Suprapubic skin (tissue), 4 donors: ENCODE measurements around the gene TMEM271.

Experiments used
- EP300 ChIP-seq: sonication (generic); formaldehyde crosslinking; IDR thresholded peaks from one replicate; pipeline ENCODE4 v1.6.1; 2017; ENCODE audit warnings: antibody characterized with exemption
- POLR2A ChIP-seq, 2 donors: fragments of 450-650 bp; IDR thresholded peaks; one replicate each; pipeline ENCODE4 v1.6.1; 2017; ENCODE audit warnings: antibody characterized with exemption in 2 of 2, mild to moderate bottlenecking in 2 of 2, moderate library complexity in 2 of 2
- POLR2AphosphoS5 ChIP-seq, 3 donors: sonication (generic); formaldehyde crosslinking; IDR thresholded peaks; one replicate each; pipeline ENCODE4 v1.6.1; 2017; ENCODE audit warnings: antibody characterized with exemption in 3 of 3
- TF ChIP-seq, protein P1 (sequence below), 2 donors: fragments of 200-600 bp in 1 of 2; fragments of 450-650 bp in 1 of 2; sonication (generic) in 1 of 2; IDR thresholded peaks; one replicate each; pipeline ENCODE4 v1.5.1; 2016 to 2019; ENCODE audit warnings: antibody characterized with exemption in 2 of 2, mild to moderate bottlenecking in 1 of 2, moderate library complexity in 1 of 2

- TF ChIP-seq, protein P1, sequence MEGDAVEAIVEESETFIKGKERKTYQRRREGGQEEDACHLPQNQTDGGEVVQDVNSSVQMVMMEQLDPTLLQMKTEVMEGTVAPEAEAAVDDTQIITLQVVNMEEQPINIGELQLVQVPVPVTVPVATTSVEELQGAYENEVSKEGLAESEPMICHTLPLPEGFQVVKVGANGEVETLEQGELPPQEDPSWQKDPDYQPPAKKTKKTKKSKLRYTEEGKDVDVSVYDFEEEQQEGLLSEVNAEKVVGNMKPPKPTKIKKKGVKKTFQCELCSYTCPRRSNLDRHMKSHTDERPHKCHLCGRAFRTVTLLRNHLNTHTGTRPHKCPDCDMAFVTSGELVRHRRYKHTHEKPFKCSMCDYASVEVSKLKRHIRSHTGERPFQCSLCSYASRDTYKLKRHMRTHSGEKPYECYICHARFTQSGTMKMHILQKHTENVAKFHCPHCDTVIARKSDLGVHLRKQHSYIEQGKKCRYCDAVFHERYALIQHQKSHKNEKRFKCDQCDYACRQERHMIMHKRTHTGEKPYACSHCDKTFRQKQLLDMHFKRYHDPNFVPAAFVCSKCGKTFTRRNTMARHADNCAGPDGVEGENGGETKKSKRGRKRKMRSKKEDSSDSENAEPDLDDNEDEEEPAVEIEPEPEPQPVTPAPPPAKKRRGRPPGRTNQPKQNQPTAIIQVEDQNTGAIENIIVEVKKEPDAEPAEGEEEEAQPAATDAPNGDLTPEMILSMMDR (IDR thresholded peaks at IDR 0.05): no peak
- TF ChIP-seq POLR2A (IDR thresholded peaks at IDR 0.05) (no peak), POLR2AphosphoS5 (IDR thresholded peaks at IDR 0.05) (no peak), EP300 (no peak)
These were observed 16.9 kb upstream of the TMEM271 start for GRCh38 chr4:592825-593520.
